Natural killer cell (primary cell): Measurements from ENCODE around the gene PLEKHA4. TPM values are rescaled to one million over a fixed set of nuclear protein-coding genes. Genes with fewer than 3 reads are reported as not detected.
A peak's percentile ranks its signal among the peaks of the same experiment; 100 is the strongest.
"Not testable (repeated sequence)": the region's sequence is repeated elsewhere in the genome, so short reads cannot be mapped to it uniquely, and the experiment has no call there.

Experiments used
- ATAC-seq, 3 donors: fragments of 150-1000 bp in 2 of 3; fragments of 200-7000 bp in 1 of 3; cut with Tn5 transposase; 1 replicate in 1 of 3; 2 replicates in 2 of 3; pipeline ENCODE4 v1.10.0; 2021; ENCODE audit warnings: mild to moderate bottlenecking in 2 of 3, moderate library complexity in 2 of 3
- DNase-seq, 2 donors: peaks; one replicate each; pipeline versions ENCODE4 v3.0.0 to v3.0.0-alpha.2; 2013 to 2021; ENCODE audit warnings: mixed read lengths in 1 of 2
- H3K27ac ChIP-seq: one replicate; pipeline ENCODE4 v1.5.1; 2013; ENCODE audit warnings: mild to moderate bottlenecking, low read length
- H3K27me3 ChIP-seq: one replicate; pipeline ENCODE4 v1.6.1; 2013; ENCODE audit warnings: low read length; ENCODE audit not compliant: control insufficient read depth, insufficient read depth
- H3K36me3 ChIP-seq: one replicate; pipeline ENCODE4 v1.6.1; 2013; ENCODE audit warnings: low read length; ENCODE audit not compliant: control insufficient read depth, insufficient read depth
- H3K4me1 ChIP-seq: one replicate; pipeline ENCODE4 v1.6.1; 2013; ENCODE audit warnings: low read length; ENCODE audit not compliant: control insufficient read depth, insufficient read depth
- H3K4me3 ChIP-seq: one replicate; pipeline ENCODE4 v1.5.1; 2013; ENCODE audit warnings: low read length
- H3K9me3 ChIP-seq: one replicate; pipeline ENCODE4 v1.6.1; 2013; ENCODE audit warnings: low read length; ENCODE audit not compliant: control insufficient read depth, insufficient read depth
- H3K27ac Mint-ChIP-seq, 2 donors: one replicate each; pipeline ENCODE4 v1.8.0; 2022; ENCODE audit warnings: mild to moderate bottlenecking in 2 of 2, mixed read lengths in 2 of 2, moderate library complexity in 1 of 2
- H3K27me3 Mint-ChIP-seq, 2 donors: one replicate each; pipeline ENCODE4 v1.8.0; 2022; ENCODE audit warnings: low read depth in 2 of 2, mixed read lengths in 2 of 2
- H3K36me3 Mint-ChIP-seq: one replicate; pipeline ENCODE4 v1.8.0; 2022; ENCODE audit warnings: mixed read lengths
- H3K4me1 Mint-ChIP-seq, 2 donors: one replicate each; pipeline ENCODE4 v1.8.0; 2022; ENCODE audit warnings: mixed read lengths in 2 of 2
- H3K4me3 Mint-ChIP-seq: one replicate; pipeline ENCODE4 v1.8.0; 2022; ENCODE audit warnings: mild to moderate bottlenecking, moderate library complexity, mixed read lengths
- H3K9me3 Mint-ChIP-seq, 2 donors: one replicate each; pipeline ENCODE4 v1.8.0; 2022; ENCODE audit warnings: mixed read lengths in 2 of 2
- CTCF ChIP-seq: fragments of 200-600 bp; IDR thresholded peaks from one replicate; pipeline ENCODE4 v1.8.0; 2022; ENCODE audit warnings: antibody characterized with exemption
- WGBS: methylation state at CpG from one replicate; pipeline ENCODE4 v1.1.7; 2013; ENCODE audit warnings: missing lambda C conversion rate; ENCODE audit not compliant: insufficient coverage; 5-methylcytosine and 5-hydroxymethylcytosine counted together
- intact Hi-C: fragments of 100-400 bp; cut with micrococcal nuclease; formaldehyde crosslinking; loops from one replicate; pipeline ENCODE4 v1.14.2; 2022
- total RNA-seq, 4 donors: library from RNA; stranded (reverse); fragments of 120-200 nt in 1 of 4; gene quantifications; one replicate each; pipeline versions ENCODE4 v1.2.3 to v1.2.4, GENCODE V29; 2013 to 2022

The PLEKHA4 gene
- total RNA-seq, 3 donors from 2014 or later (not counting 1 experiment from before 2014, with no cell fraction given), result 2.5 to 6.5 (median 5.2) TPM

DNA sequence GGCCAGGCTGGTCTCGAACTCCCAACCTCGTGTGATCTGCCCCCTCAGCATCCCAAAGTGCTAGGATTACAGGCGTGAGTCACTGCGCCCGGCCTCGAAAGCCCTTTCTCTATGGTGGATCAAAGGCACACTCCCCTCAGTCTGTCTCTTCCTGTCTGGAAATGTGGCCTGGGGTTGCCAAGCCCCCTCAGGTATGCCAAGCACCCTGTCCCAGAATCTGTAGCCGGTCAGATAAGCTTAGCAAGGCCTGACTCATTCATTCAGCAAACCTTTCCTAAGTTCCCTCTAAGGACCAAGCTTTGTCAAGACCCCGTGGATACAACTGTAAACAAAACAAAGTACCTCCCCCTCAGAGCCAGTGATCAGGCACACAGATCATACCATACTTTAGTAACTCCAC is 45.8 kb upstream of the PLEKHA4 start:
- Histone ChIP-seq H3K4me3 (no peak overlapping the region), H3K9me3 (no peaks in the 10 kb centered on the region), H3K27ac (no peak overlapping the region), H3K36me3 (peaks cover 56% of the 10 kb centered on the region), H3K27me3 (no peaks in the 10 kb centered on the region), H3K4me1 (no peaks in the 10 kb centered on the region)
- Mint-ChIP-seq H3K4me3 (no peak overlapping the region), H3K4me1 (peaks cover 5 to 7% of the 10 kb centered on the region in 2 donors), H3K27me3 (no peaks in the 10 kb centered on the region), H3K9me3 (no peaks in the 10 kb centered on the region), H3K36me3 (no peaks in the 10 kb centered on the region), H3K27ac (peak overlapping the region in 1 of 2 donors; percentile 38)
- intact Hi-C loops, result no loop called here
- DNase-seq (no peak), ATAC-seq (no peak)
- WGBS, result 95% methylated on average over 8 of the region's 8 CpGs
- no peak for TF ChIP-seq CTCF

DNA sequence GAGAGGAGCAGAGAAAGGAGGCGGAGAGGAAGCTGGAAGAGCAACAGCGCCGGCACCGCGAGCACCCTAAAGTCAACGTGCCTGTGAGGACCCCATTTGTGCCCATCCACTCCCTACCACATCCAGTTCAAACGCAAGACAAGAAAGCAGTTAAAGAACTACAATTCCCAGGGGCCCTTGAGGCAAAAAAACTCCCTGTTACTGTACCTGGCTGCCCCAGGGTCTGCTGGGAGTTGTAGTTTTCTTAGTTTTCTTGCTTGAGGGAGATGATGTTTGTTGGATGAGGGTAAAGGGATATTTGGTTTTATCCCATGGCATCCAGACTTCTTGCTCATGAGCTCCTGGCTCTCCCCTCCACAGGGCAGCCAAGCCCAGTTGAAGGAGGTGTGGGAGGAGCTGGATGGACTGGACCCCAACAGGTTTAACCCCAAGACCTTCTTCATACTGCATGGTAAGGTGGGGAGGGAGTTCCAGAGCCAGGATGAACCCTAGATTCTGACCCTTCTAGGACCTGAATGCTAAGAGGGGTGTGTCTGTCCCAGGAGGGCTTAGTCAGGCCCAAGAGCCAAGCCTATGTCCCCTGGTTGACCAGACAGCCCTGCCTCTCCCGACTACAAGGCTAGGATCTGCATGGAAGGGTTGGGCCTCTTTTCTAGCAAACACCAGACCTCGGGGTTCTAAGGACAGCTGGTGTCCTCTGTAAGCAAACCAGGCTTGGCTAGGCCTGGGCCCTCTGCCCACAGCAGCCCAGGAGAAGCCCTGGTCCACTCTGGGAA is 44.9 kb upstream of the PLEKHA4 start:
- Histone ChIP-seq H3K27me3 (no peaks in the 10 kb centered on the region), H3K36me3 (peaks cover 51% of the 10 kb centered on the region), H3K4me3 (no peak overlapping the region), H3K9me3 (no peaks in the 10 kb centered on the region), H3K27ac (no peak overlapping the region), H3K4me1 (no peaks in the 10 kb centered on the region)
- DNase-seq (peak in 1 of 2 donors; percentile 56), ATAC-seq (peak; percentile 69 to 92 (median 78))
- Mint-ChIP-seq H3K4me1 (peaks cover 5 to 7% of the 10 kb centered on the region in 2 donors), H3K36me3 (no peaks in the 10 kb centered on the region), H3K27ac (no peak overlapping the region), H3K27me3 (no peaks in the 10 kb centered on the region), H3K4me3 (no peak overlapping the region), H3K9me3 (no peaks in the 10 kb centered on the region)
- intact Hi-C loops, result no loop called here
- TF ChIP-seq CTCF, result no peak
- WGBS, result 99% methylated on average over 9 of the region's 9 CpGs

DNA sequence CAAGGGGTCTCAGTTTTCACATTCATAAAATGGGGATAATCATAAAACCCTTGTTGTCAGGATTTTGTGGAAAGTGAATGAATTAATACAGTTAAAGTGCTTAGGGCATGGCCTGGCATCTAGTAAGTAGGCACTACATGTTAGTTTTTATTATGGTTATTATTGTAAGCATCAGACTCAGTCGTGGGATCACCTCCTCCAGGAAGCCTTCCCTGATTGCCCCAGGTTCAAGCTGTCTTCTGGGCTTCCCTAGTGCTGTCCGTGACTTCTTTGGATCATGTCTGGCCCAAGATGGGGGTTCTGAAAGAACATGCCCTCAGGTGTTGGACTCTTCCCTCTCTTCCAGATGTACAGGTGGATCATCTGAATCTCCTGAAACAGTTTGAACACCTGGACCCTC is 42.4 kb upstream of the PLEKHA4 start:
- H3K27ac ChIP-seq, result no peak overlapping the region
- DNase-seq, result no peak
- H3K27me3 ChIP-seq, result no peaks in the 10 kb centered on the region
- Mint-ChIP-seq H3K36me3 (no peaks in the 10 kb centered on the region), H3K27ac (no peak overlapping the region), H3K4me3 (no peak overlapping the region), H3K4me1 (no peaks in the 10 kb centered on the region), H3K9me3 (no peaks in the 10 kb centered on the region), H3K27me3 (no peaks in the 10 kb centered on the region)
- no peak for ATAC-seq
- 94% methylated on average over 2 of the region's 2 CpGs for WGBS
- H3K9me3 ChIP-seq, result no peaks in the 10 kb centered on the region
- peaks cover 50% of the 10 kb centered on the region for H3K36me3 ChIP-seq
- H3K4me1 ChIP-seq, result no peaks in the 10 kb centered on the region
- intact Hi-C loops, result no loop called here
- H3K4me3 ChIP-seq, result no peak overlapping the region
- TF ChIP-seq CTCF, result no peak

DNA sequence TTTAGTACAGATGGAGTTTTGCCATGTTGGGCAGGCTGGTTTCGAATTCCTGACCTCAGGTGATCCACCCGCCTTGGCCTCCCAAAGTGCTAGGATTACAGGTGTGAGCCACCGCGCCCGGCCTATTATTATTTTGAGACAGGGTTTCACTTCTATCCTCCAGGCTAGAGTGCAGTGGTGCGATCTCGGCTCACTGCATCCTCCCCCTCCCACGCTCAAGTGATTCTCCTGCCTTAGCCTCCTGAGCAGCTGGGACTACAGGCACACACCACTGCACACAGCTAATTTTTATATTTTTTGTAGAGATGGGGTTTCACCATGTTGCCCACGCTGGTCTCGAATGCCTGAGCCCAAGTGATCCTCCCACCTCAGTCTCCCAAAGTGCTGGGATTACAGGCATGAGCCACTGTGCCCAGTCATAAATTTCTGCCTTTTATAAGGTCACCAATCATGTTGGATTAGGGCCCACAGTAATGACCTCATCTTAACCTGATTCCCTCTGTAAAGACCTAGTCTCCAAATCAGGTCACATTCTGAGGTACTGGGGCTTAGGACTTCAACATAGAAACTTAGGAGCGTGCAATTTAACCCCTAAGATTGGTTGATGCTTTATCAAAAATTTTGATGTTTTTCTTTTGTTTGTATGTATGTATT is 41.1 kb upstream of the PLEKHA4 start:
- H3K27me3 Mint-ChIP-seq, H3K4me3 Mint-ChIP-seq, H3K4me3 ChIP-seq, ATAC-seq, intact Hi-C loops, H3K4me1 ChIP-seq, H3K27ac ChIP-seq, H3K4me1 Mint-ChIP-seq, H3K9me3 Mint-ChIP-seq, H3K36me3 Mint-ChIP-seq, H3K9me3 ChIP-seq, H3K27ac Mint-ChIP-seq, H3K27me3 ChIP-seq, DNase-seq: not testable (repeated sequence)
- whole genome bisulfite sequencing, result 71% methylated on average over 10 of the region's 11 CpGs
- peaks cover 57% of the 10 kb centered on the region for H3K36me3 ChIP-seq
